Ascending aorta (tissue), 2 donors: Measurements from ENCODE around the gene ZBTB9. TPM values are rescaled to one million over a fixed set of nuclear protein-coding genes. Genes with fewer than 3 reads are reported as not detected.

Source experiments
- DNase-seq, 2 donors: peaks; one replicate each; pipeline ENCODE4 v3.0.0-alpha.2; 2019; ENCODE audit warnings: low spot score in 2 of 2
- H3K27ac ChIP-seq, 2 donors: fragments of 200-600 bp; sonication (generic); one replicate each; pipeline ENCODE4 v1.5.1; 2016 to 2017; ENCODE audit warnings: mild to moderate bottlenecking in 1 of 2
- H3K27me3 ChIP-seq: fragments of 200-600 bp; sonication (generic); one replicate; pipeline ENCODE4 v1.5.1; 2017
- H3K36me3 ChIP-seq, 2 donors: fragments of 200-600 bp; sonication (generic); one replicate each; pipeline ENCODE4 v1.5.1; 2016
- H3K4me1 ChIP-seq, 2 donors: fragments of 200-600 bp; sonication (generic); one replicate each; pipeline ENCODE4 v1.5.1; 2016 to 2017; ENCODE audit warnings: mild to moderate bottlenecking in 1 of 2
- H3K4me3 ChIP-seq, 2 donors: fragments of 200-600 bp; sonication (generic); one replicate each; pipeline ENCODE4 v1.5.1; 2016 to 2017; ENCODE audit warnings: mild to moderate bottlenecking in 1 of 2
- H3K9me3 ChIP-seq, 2 donors: fragments of 200-600 bp; sonication (generic); one replicate each; pipeline ENCODE4 v1.5.1; 2016
- CTCF ChIP-seq, 3 experiments: fragments of 200-600 bp in 2 of 3; fragments of 450-650 bp in 1 of 3; sonication (generic) in 2 of 3; IDR thresholded peaks; one replicate each; pipeline ENCODE4 v1.5.1; 2016 to 2019; ENCODE audit warnings: antibody characterized with exemption in 3 of 3, mild to moderate bottlenecking in 1 of 3, moderate library complexity in 1 of 3
- intact Hi-C: fragments of 100-400 bp; cut with DNase I; formaldehyde crosslinking; loops from one replicate; pipeline ENCODE4 v1.15.1; 2023
- total RNA-seq: library from RNA; depleted of rRNA; stranded (reverse); fragments of >200 nt; gene quantifications from one replicate; pipeline ENCODE4 v1.1.0, GENCODE V29; 2016

ZBTB9 gene
- total RNA-seq, 1 donor from 2014 or later: 45.8 TPM

GRCh38 chr6:33452496-33452895 lies 1.9 kb upstream of the ZBTB9 start:
- intact Hi-C loops: loop anchor here (5.0 kb wide), 1 partner anchor 120 kb away; no protein-coding TSS in a partner anchor
- H3K4me1 ChIP-seq: peaks cover 6 to 17% of the 10 kb centered on the region in 2 donors
- H3K4me3 ChIP-seq: no peak overlapping the region
- TF ChIP-seq CTCF (IDR thresholded peaks at IDR 0.05): no peak
- no peak overlapping the region for H3K27ac ChIP-seq
- peaks cover 7 to 17% of the 10 kb centered on the region in 2 donors for H3K36me3 ChIP-seq
- H3K9me3 ChIP-seq: no peaks in the 10 kb centered on the region
- DNase-seq: no peak
- no peaks in the 10 kb centered on the region for H3K27me3 ChIP-seq

- peaks cover 6 to 17% of the 10 kb centered on the region in 2 donors for H3K4me1 ChIP-seq
- no peak for DNase-seq
- intact Hi-C loops: loop anchor here (1.0 to 5.0 kb wide), 5 partner anchors 25 to 258 kb away; partner anchors contain the start of genes KIFC1, PHF1 and UQCC2
- H3K27me3 ChIP-seq: no peaks in the 10 kb centered on the region
- H3K27ac ChIP-seq: peak overlapping the region; percentile 70 to 73
- no peak for TF ChIP-seq CTCF (IDR thresholded peaks at IDR 0.05)
- no peaks in the 10 kb centered on the region for H3K9me3 ChIP-seq
- H3K4me3 ChIP-seq: peak overlapping the region; percentile 87 to 94
- H3K36me3 ChIP-seq: peaks cover 6 to 9% of the 10 kb centered on the region in 2 donors
Observed at GRCh38 chr6:33453393-33454008, 875 bp upstream of the ZBTB9 start.

GRCh38 chr6:33455051-33455450 lies 675 bp downstream of the ZBTB9 start:
- Histone ChIP-seq H3K27ac (no peak overlapping the region), H3K4me3 (peak overlapping the region; percentile 87 to 94), H3K36me3 (no peaks in the 10 kb centered on the region), H3K4me1 (peaks cover 6 to 17% of the 10 kb centered on the region in 2 donors), H3K9me3 (no peaks in the 10 kb centered on the region), H3K27me3 (no peaks in the 10 kb centered on the region)
- intact Hi-C loops: loop anchor here (2.0 kb wide), 2 partner anchors 26 to 44 kb away; partner anchors contain the start of gene PHF1
- no peak for TF ChIP-seq CTCF (IDR thresholded peaks at IDR 0.05)
- no peak for DNase-seq

- no peak for DNase-seq
- Histone ChIP-seq H3K36me3 (no peaks in the 10 kb centered on the region), H3K4me1 (peaks cover 6 to 17% of the 10 kb centered on the region in 2 donors), H3K27me3 (no peaks in the 10 kb centered on the region), H3K27ac (no peak overlapping the region), H3K9me3 (no peaks in the 10 kb centered on the region), H3K4me3 (no peak overlapping the region)
- TF ChIP-seq CTCF (IDR thresholded peaks at IDR 0.05): no peak
- intact Hi-C loops: no loop called here
Observed at GRCh38 chr6:33456156-33456555, 1.8 kb downstream of the ZBTB9 start.

- DNase-seq: no peak
- Histone ChIP-seq H3K4me1 (peaks cover 6 to 8% of the 10 kb centered on the region in 2 donors), H3K9me3 (no peaks in the 10 kb centered on the region), H3K27me3 (no peaks in the 10 kb centered on the region), H3K4me3 (no peak overlapping the region), H3K27ac (no peak overlapping the region), H3K36me3 (no peaks in the 10 kb centered on the region)
- intact Hi-C loops: no loop called here
- no peak for TF ChIP-seq CTCF (IDR thresholded peaks at IDR 0.05)
Observed at GRCh38 chr6:33458676-33459075, 4.3 kb downstream of the ZBTB9 start.
